Mesendoderm (in vitro differentiated cells): ENCODE results near the gene DNPH1.

ENCODE experiments used
- DNase-seq: peaks from one replicate; pipeline ENCODE4 v3.0.0; 2013
- H2AK5ac ChIP-seq: 2 replicates; pipeline ENCODE4 v1.6.1; 2013; ENCODE audit warnings: low read length, inconsistent platforms
- H2BK120ac ChIP-seq: 2 replicates; pipeline ENCODE4 v1.6.1; 2013; ENCODE audit warnings: low read depth, mild to moderate bottlenecking, low read length, moderate library complexity, mixed read lengths
- H2BK15ac ChIP-seq: replicated peaks from 2 replicates; pipeline ENCODE4 v1.6.1; 2013; ENCODE audit warnings: low read depth, mild to moderate bottlenecking, moderate library complexity
- H2BK5ac ChIP-seq: 2 replicates; pipeline ENCODE4 v1.6.1; 2013; ENCODE audit warnings: low read length, inconsistent platforms
- H3K18ac ChIP-seq: 2 replicates; pipeline ENCODE4 v1.6.1; 2013; ENCODE audit warnings: mild to moderate bottlenecking, low read length, mixed read lengths
- H3K23ac ChIP-seq: one replicate; pipeline ENCODE4 v1.6.1; 2013; ENCODE audit warnings: low read length
- H3K27ac ChIP-seq: 2 replicates; pipeline ENCODE4 v1.5.1; 2013; ENCODE audit warnings: low read depth, mild to moderate bottlenecking, inconsistent platforms, low read length, moderate library complexity
- H3K27me3 ChIP-seq: 2 replicates; pipeline ENCODE4 v1.6.1; 2013; ENCODE audit warnings: low read length, control low read depth, mild to moderate bottlenecking, inconsistent platforms; ENCODE audit not compliant: insufficient read depth, poor library complexity
- H3K36me3 ChIP-seq: 2 replicates; pipeline ENCODE4 v1.6.1; 2013; ENCODE audit warnings: low read length, inconsistent platforms; ENCODE audit not compliant: control insufficient read depth, insufficient read depth
- H3K4ac ChIP-seq: one replicate; pipeline ENCODE4 v1.6.1; 2013; ENCODE audit warnings: low read depth, mild to moderate bottlenecking, low read length, moderate library complexity
- H3K4me1 ChIP-seq: 2 replicates; pipeline ENCODE4 v1.6.1; 2013; ENCODE audit warnings: low read depth, low read length, inconsistent platforms; ENCODE audit not compliant: control insufficient read depth
- H3K4me2 ChIP-seq: 2 replicates; pipeline ENCODE4 v1.6.1; 2013; ENCODE audit warnings: low read length
- H3K4me3 ChIP-seq: 2 replicates; pipeline ENCODE4 v1.5.1; 2013; ENCODE audit warnings: mild to moderate bottlenecking, low read length
- H3K56ac ChIP-seq: one replicate; pipeline ENCODE4 v1.6.1; 2013; ENCODE audit warnings: low read length
- H3K79me1 ChIP-seq: 2 replicates; pipeline ENCODE4 v1.6.1; 2013; ENCODE audit warnings: low read length, inconsistent platforms
- H3K79me2 ChIP-seq: 2 replicates; pipeline ENCODE4 v1.6.1; 2013; ENCODE audit warnings: mild to moderate bottlenecking, low read length; ENCODE audit not compliant: control insufficient read depth, insufficient read depth
- H3K9ac ChIP-seq: 2 replicates; pipeline ENCODE4 v1.6.1; 2013; ENCODE audit warnings: low read length, inconsistent platforms
- H4K5ac ChIP-seq: one replicate; pipeline ENCODE4 v1.6.1; 2013; ENCODE audit warnings: low read length
- H4K8ac ChIP-seq: one replicate; pipeline ENCODE4 v1.6.1; 2013; ENCODE audit warnings: low read depth, mild to moderate bottlenecking, control low read depth, low read length, moderate library complexity
- WGBS: extraction: QIAGEN DNeasy Blood & Tissue Kit; methylation state at CpG from one replicate; pipeline ENCODE4 v1.1.7; 2013; ENCODE audit warnings: low lambda C conversion rate, missing lambda C conversion rate; ENCODE audit not compliant: insufficient coverage; ENCODE audit errors: extremely low coverage; 5-methylcytosine and 5-hydroxymethylcytosine counted together

DNPH1 gene

GRCh38 chr6:43223175-43223574 lies 6.1 kb downstream of the DNPH1 start:
- Histone ChIP-seq H4K8ac (no peak overlapping the region), H3K79me2 (no peaks in the 10 kb centered on the region), H3K9ac (no peak overlapping the region), H2BK120ac (no peak overlapping the region), H2AK5ac (no peak overlapping the region), H3K27ac (no peak overlapping the region), H2BK15ac (no peak overlapping the region), H4K5ac (no peak overlapping the region), H3K23ac (no peak overlapping the region), H3K4ac (no peak overlapping the region), H3K4me1 (no peaks in the 10 kb centered on the region), H3K4me2 (no peak overlapping the region), H3K27me3 (no peaks in the 10 kb centered on the region), H3K18ac (no peak overlapping the region), H3K56ac (no peak overlapping the region), H2BK5ac (no peak overlapping the region), H3K4me3 (no peak overlapping the region), H3K36me3 (no peaks in the 10 kb centered on the region), H3K79me1 (no peaks in the 10 kb centered on the region)
- WGBS: no CpG with 5 or more reads among the region's 14 CpGs
- no peak for DNase-seq

DNA sequence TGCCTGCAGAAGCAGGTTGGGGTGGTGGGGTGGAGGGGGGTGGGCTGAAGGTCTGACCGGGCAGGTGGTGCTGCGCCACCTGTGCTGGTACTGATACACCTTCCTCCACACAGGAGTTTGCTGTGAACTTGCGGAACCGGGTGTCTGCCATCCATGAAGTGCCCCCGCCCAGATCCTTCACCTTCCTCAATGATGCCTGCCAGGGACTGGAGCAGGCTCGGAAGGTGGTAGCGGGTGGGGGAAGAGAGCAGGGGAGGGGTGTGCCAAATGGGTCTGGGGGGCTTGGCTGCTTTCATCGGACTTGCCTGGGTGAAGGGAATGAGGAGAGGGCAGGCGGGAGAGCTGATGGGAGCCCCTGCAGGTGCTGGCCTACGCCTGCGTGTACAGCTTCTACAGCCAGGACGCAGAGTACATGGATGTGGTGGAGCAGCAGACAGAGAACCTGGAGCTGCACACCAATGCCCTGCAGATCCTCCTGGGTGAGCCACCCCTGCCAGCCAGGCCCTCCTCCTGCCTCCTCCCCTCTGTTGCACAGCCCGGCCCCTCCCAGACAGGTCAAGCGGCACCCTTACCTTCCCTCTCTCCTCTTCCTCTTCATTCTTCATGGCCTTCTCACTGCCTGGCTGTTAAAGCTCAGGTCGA lies 6.7 kb downstream of the DNPH1 start:
- no peak overlapping the region for H4K5ac ChIP-seq
- no peaks in the 10 kb centered on the region for H3K36me3 ChIP-seq
- DNase-seq: no peak
- H3K79me2 ChIP-seq: no peaks in the 10 kb centered on the region
- H3K56ac ChIP-seq: no peak overlapping the region
- no peaks in the 10 kb centered on the region for H3K79me1 ChIP-seq
- H2AK5ac ChIP-seq: no peak overlapping the region
- H2BK15ac ChIP-seq: no peak overlapping the region
- H3K4ac ChIP-seq: no peak overlapping the region
- H3K4me3 ChIP-seq: no peak overlapping the region
- no peak overlapping the region for H3K23ac ChIP-seq
- no peaks in the 10 kb centered on the region for H3K27me3 ChIP-seq
- WGBS: no CpG with 5 or more reads among the region's 15 CpGs
- H3K18ac ChIP-seq: no peak overlapping the region
- H4K8ac ChIP-seq: no peak overlapping the region
- H2BK5ac ChIP-seq: no peak overlapping the region
- no peak overlapping the region for H3K27ac ChIP-seq
- H3K4me2 ChIP-seq: no peak overlapping the region
- H3K4me1 ChIP-seq: no peaks in the 10 kb centered on the region
- no peak overlapping the region for H2BK120ac ChIP-seq
- no peak overlapping the region for H3K9ac ChIP-seq

DNA sequence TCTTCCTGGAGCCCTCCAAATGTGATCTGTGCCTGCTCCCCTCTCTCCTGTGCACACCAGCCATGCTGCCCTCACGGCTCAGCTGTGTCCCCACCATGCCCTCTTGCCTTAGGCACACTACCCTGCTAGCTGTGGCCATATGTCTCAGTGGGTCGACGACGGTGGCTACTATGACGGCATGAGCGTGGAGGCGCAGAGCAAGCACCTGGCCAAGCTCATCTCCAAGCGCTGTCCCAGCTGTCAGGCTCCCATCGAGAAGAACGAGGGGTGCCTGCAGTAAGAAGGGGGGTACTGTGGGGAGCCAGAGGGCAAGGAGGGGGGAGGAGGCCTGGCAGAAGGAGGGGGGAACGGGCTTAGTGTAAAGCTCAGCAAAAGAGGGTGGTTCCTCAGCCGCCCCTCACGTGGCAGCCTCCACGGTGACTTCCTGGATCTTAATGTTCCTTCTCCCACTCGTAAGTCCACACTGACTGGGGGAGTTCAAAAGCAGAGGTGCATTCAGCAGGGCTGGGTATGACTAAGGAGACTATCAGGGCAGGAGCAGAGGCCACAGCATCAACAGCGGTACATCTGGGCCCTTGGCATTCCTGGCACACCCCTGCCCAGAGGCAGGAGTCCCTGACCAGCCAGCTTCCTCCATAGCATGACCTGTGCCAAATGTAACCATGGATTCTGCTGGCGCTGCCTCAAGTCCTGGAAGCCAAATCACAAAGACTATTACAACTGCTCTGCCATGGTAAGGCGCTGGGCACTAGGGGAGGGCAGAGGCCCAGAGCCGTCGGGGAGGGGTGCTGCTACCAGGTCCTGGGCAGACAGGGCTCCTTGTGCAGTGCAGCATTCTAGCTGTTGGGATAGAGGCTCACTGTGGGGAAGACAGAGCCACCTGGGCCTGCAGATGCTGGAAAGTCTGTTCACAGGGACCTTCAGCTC lies 8.0 kb downstream of the DNPH1 start:
- Histone ChIP-seq H4K5ac (no peak overlapping the region), H3K27me3 (no peaks in the 10 kb centered on the region), H3K36me3 (no peaks in the 10 kb centered on the region), H2BK15ac (no peak overlapping the region), H2BK120ac (no peak overlapping the region), H2BK5ac (no peak overlapping the region), H3K9ac (no peak overlapping the region), H3K27ac (no peak overlapping the region), H3K4me2 (no peak overlapping the region), H2AK5ac (no peak overlapping the region), H4K8ac (no peak overlapping the region), H3K4ac (no peak overlapping the region), H3K4me3 (no peak overlapping the region), H3K4me1 (no peaks in the 10 kb centered on the region), H3K18ac (no peak overlapping the region), H3K23ac (peak overlapping the region; percentile 24), H3K56ac (no peak overlapping the region), H3K79me1 (no peaks in the 10 kb centered on the region), H3K79me2 (no peaks in the 10 kb centered on the region)
- no CpG with 5 or more reads among the region's 20 CpGs for WGBS
- DNase-seq: no peak

- H3K79me1 ChIP-seq: no peaks in the 10 kb centered on the region
- H4K8ac ChIP-seq: no peak overlapping the region
- no peaks in the 10 kb centered on the region for H3K79me2 ChIP-seq
- H3K4me1 ChIP-seq: no peaks in the 10 kb centered on the region
- no peak overlapping the region for H3K4me3 ChIP-seq
- H3K4ac ChIP-seq: no peak overlapping the region
- WGBS: no CpG with 5 or more reads among the region's 16 CpGs
- H3K27me3 ChIP-seq: no peaks in the 10 kb centered on the region
- no peak overlapping the region for H3K18ac ChIP-seq
- H2BK15ac ChIP-seq: no peak overlapping the region
- H2AK5ac ChIP-seq: no peak overlapping the region
- H2BK5ac ChIP-seq: no peak overlapping the region
- no peak overlapping the region for H4K5ac ChIP-seq
- H3K36me3 ChIP-seq: no peaks in the 10 kb centered on the region
- H3K56ac ChIP-seq: no peak overlapping the region
- no peak overlapping the region for H3K9ac ChIP-seq
- H2BK120ac ChIP-seq: no peak overlapping the region
- DNase-seq: no peak
- no peak overlapping the region for H3K27ac ChIP-seq
- no peak overlapping the region for H3K23ac ChIP-seq
- H3K4me2 ChIP-seq: no peak overlapping the region
Observed at GRCh38 chr6:43220439-43220951, 8.8 kb downstream of the DNPH1 start.

DNA sequence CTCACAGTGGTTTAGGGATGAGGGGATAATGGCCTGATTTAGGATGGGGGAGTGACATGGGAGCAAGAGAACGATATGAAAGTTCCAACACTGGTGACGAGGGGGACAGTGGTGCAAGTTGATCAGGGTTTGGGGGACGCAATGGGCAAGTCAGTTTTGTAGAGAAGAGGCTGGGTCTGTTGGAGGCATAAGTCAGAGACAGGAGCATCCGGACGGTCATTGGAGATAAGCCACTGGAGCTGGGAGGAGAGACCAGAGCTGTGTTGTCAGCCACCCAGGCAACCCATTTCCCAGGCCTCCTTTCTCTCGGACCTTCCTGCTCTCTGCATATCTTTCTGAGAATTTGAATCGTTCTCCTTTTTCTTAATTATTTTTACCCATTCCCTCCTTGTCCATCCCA lies 9.5 kb downstream of the DNPH1 start:
- Histone ChIP-seq H3K4me3 (no peak overlapping the region), H3K23ac (no peak overlapping the region), H3K79me1 (no peaks in the 10 kb centered on the region), H3K36me3 (no peaks in the 10 kb centered on the region), H3K27ac (no peak overlapping the region), H3K4ac (no peak overlapping the region), H2BK5ac (no peak overlapping the region), H3K4me1 (no peaks in the 10 kb centered on the region), H3K79me2 (no peaks in the 10 kb centered on the region), H2BK120ac (no peak overlapping the region), H4K5ac (no peak overlapping the region), H2AK5ac (no peak overlapping the region), H3K9ac (no peak overlapping the region), H2BK15ac (no peak overlapping the region), H3K4me2 (no peak overlapping the region), H4K8ac (no peak overlapping the region), H3K27me3 (no peaks in the 10 kb centered on the region), H3K56ac (no peak overlapping the region), H3K18ac (no peak overlapping the region)
- DNase-seq: no peak
- WGBS: no CpG with 5 or more reads among the region's 7 CpGs
